Keratinocyte (primary cell): ENCODE results near the gene PTPRN2. TPM values are rescaled to one million over a fixed set of nuclear protein-coding genes. Genes with fewer than 3 reads are reported as not detected.

Experiments
- DNase-seq: peaks from one replicate; pipeline ENCODE4 v3.0.0-alpha.2; 2011; ENCODE audit warnings: low read depth, missing footprints, low spot score
- FAIRE-seq: peaks from 2 replicates; lab custom pipeline; 2011; peaks lifted over from hg19 to GRCh38; lab: Jason Lieb, UNC
- H2AFZ ChIP-seq: 2 replicates; pipeline ENCODE4 v1.6.0; 2012; ENCODE audit warnings: low read length, control low read depth, inconsistent platforms; ENCODE audit not compliant: control insufficient read depth
- H3K27ac ChIP-seq: 2 replicates; pipeline ENCODE4 v1.5.1; 2011; ENCODE audit warnings: low read length; ENCODE audit not compliant: control insufficient read depth, insufficient read depth
- H3K27me3 ChIP-seq: 3 replicates; pipeline ENCODE4 v1.6.0; 2011; ENCODE audit warnings: low read length; ENCODE audit not compliant: control insufficient read depth, insufficient read depth; ENCODE audit errors: extremely low read depth
- H3K36me3 ChIP-seq, 2 experiments: 2 replicates in 1 of 2; 3 replicates in 1 of 2; pipeline ENCODE4 v1.5.1; 2011; ENCODE audit warnings: low read length in 2 of 2, mild to moderate bottlenecking in 1 of 2; ENCODE audit not compliant: control insufficient read depth in 2 of 2, insufficient read depth in 2 of 2; ENCODE audit errors: extremely low read depth in 1 of 2
- H3K4me1 ChIP-seq: 3 replicates; pipeline ENCODE4 v1.5.1; 2011; ENCODE audit warnings: low read length; ENCODE audit not compliant: control insufficient read depth, insufficient read depth; ENCODE audit errors: extremely low read depth
- H3K4me2 ChIP-seq: 3 replicates; pipeline ENCODE4 v1.6.0; 2011; ENCODE audit warnings: low read depth, low read length; ENCODE audit not compliant: control insufficient read depth, insufficient read depth; ENCODE audit errors: extremely low read depth
- H3K4me3 ChIP-seq, 3 experiments: fragments of 200-600 bp in 1 of 3; sonication (generic) in 1 of 3; 2 replicates in 2 of 3; 3 replicates in 1 of 3; pipeline ENCODE4 v1.5.1; 2011 to 2016; ENCODE audit warnings: low read length in 3 of 3, mild to moderate bottlenecking in 3 of 3, control low read depth in 2 of 3, inconsistent platforms in 1 of 3, low read depth in 1 of 3, mixed read lengths in 1 of 3, mixed run types in 1 of 3, moderate library complexity in 1 of 3; ENCODE audit not compliant: control insufficient read depth in 2 of 3, insufficient read depth in 2 of 3; ENCODE audit errors: extremely low read depth in 1 of 3
- H3K79me2 ChIP-seq: 2 replicates; pipeline ENCODE4 v1.6.0; 2012; ENCODE audit warnings: low read length; ENCODE audit not compliant: control insufficient read depth, insufficient read depth
- H3K9ac ChIP-seq: 3 replicates; pipeline ENCODE4 v1.6.0; 2011; ENCODE audit warnings: low read length; ENCODE audit not compliant: control insufficient read depth, insufficient read depth; ENCODE audit errors: extremely low read depth
- H3K9me1 ChIP-seq: 3 replicates; pipeline ENCODE4 v1.6.0; 2011; ENCODE audit warnings: low read length; ENCODE audit not compliant: control insufficient read depth, insufficient read depth; ENCODE audit errors: extremely low read depth
- H3K9me3 ChIP-seq: 2 replicates; pipeline ENCODE4 v1.5.1; 2012; ENCODE audit warnings: low read depth, low read length; ENCODE audit not compliant: control insufficient read depth
- H4K20me1 ChIP-seq: 3 replicates; pipeline ENCODE4 v1.6.0; 2011; ENCODE audit warnings: low read length; ENCODE audit not compliant: control insufficient read depth, insufficient read depth; ENCODE audit errors: extremely low read depth
- CTCF ChIP-seq, 3 experiments: IDR thresholded peaks in 1 of 3; conservative IDR thresholded peaks in 1 of 3; optimal IDR thresholded peaks in 1 of 3; 2 replicates in 2 of 3; 3 replicates in 1 of 3; pipeline versions ENCODE3 to v1.5.1; 2011; ENCODE audit warnings: low read length in 3 of 3, mild to moderate bottlenecking in 3 of 3, moderate library complexity in 2 of 3, control low read depth in 1 of 3, inconsistent platforms in 1 of 3; ENCODE audit not compliant: insufficient read depth in 2 of 3; ENCODE audit errors: extremely low read depth in 1 of 3
- EZH2 ChIP-seq: IDR thresholded peaks from one replicate; pipeline ENCODE4 v1.6.1; 2012; ENCODE audit warnings: inconsistent platforms, mild to moderate bottlenecking, low read length, moderate library complexity
- dilution Hi-C: fragments of 300-500 bp; cut with MboI; formaldehyde crosslinking; loops from one replicate; pipeline ENCODE4 v1.7.0; 2020; ENCODE audit warnings: low sequenced_read_pairs; ENCODE audit not compliant: extremely low pct_ligation_motif_present
- polyA plus RNA-seq, 5 experiments: library from polyadenylated mRNA; depleted of rRNA in 3 of 5; stranded (reverse) in 3 of 5; stranded (forward) in 1 of 5; unstranded in 1 of 5; fragments of >200 nt; gene quantifications; 1 replicate in 1 of 5; 2 replicates in 3 of 5; 3 replicates in 1 of 5; pipeline versions ENCODE4 v1.2.1 to v1.2.3, GENCODE V29; 2011 to 2012; ENCODE audit warnings: missing spikeins in 2 of 5, low read depth in 1 of 5, low replicate concordance in 1 of 5

Gene PTPRN2
- polyA plus RNA-seq, 1 donor (not counting 4 experiments of a cell fraction or from before 2014, with no cell fraction given), result not detected

- H3K27me3 ChIP-seq, result no peaks in the 10 kb centered on the region
- no peak overlapping the region for H3K4me3 ChIP-seq
- DNase-seq, result no peak
- no peak for FAIRE-seq
- H3K27ac ChIP-seq, result no peak overlapping the region
- H3K9ac ChIP-seq, result no peak overlapping the region
- no peaks in the 10 kb centered on the region for H3K36me3 ChIP-seq
- H3K4me2 ChIP-seq, result no peak overlapping the region
- H3K4me1 ChIP-seq, result no peaks in the 10 kb centered on the region
- H3K9me3 ChIP-seq, result no peaks in the 10 kb centered on the region
- H2AFZ ChIP-seq, result no peak overlapping the region
- H3K79me2 ChIP-seq, result no peaks in the 10 kb centered on the region
- TF ChIP-seq CTCF (optimal IDR thresholded peaks at IDR 0.05 in 1 of 3, IDR thresholded peaks at IDR 0.05 in 1 of 3, conservative IDR thresholded peaks at IDR 0.05 in 1 of 3; ENCODE audit: extremely low read depth in 1 of 3, insufficient read depth in 2 of 3, low read length in 3 of 3) (no peak), EZH2 (no peak)
- dilution Hi-C loops, result no loop called here
- no peaks in the 10 kb centered on the region for H4K20me1 ChIP-seq
- H3K9me1 ChIP-seq, result no peaks in the 10 kb centered on the region
Measured at GRCh38 chr7:158576050-158576762, 11.4 kb downstream of the PTPRN2 start.

GRCh38 chr7:158574308-158575036 lies 13.2 kb downstream of the PTPRN2 start:
- H4K20me1 ChIP-seq, result no peaks in the 10 kb centered on the region
- no peaks in the 10 kb centered on the region for H3K9me1 ChIP-seq
- H3K4me3 ChIP-seq, result no peak overlapping the region
- DNase-seq (no peak), FAIRE-seq (no peak)
- peaks cover 8% of the 10 kb centered on the region for H3K27me3 ChIP-seq
- dilution Hi-C loops, result no loop called here
- H3K36me3 ChIP-seq, result no peaks in the 10 kb centered on the region
- TF ChIP-seq CTCF (optimal IDR thresholded peaks at IDR 0.05 in 1 of 3, IDR thresholded peaks at IDR 0.05 in 1 of 3, conservative IDR thresholded peaks at IDR 0.05 in 1 of 3; ENCODE audit: extremely low read depth in 1 of 3, insufficient read depth in 2 of 3, low read length in 3 of 3) (no peak), EZH2 (no peak)
- no peaks in the 10 kb centered on the region for H3K79me2 ChIP-seq
- no peak overlapping the region for H3K4me2 ChIP-seq
- H3K9ac ChIP-seq, result no peak overlapping the region
- no peaks in the 10 kb centered on the region for H3K9me3 ChIP-seq
- H2AFZ ChIP-seq, result no peak overlapping the region
- H3K27ac ChIP-seq, result no peak overlapping the region
- H3K4me1 ChIP-seq, result no peaks in the 10 kb centered on the region
